NCI-H146 treated with DMSO at 0.1 percent for 48 hours (cell line): ENCODE results near the gene CTLA4.

ENCODE experiments used
- DNase-seq: peaks from one replicate; lab custom pipeline; 2025; ENCODE audit not compliant: unreplicated experiment; lab: John Stamatoyannopoulos, UW

The CTLA4 gene

DNA sequence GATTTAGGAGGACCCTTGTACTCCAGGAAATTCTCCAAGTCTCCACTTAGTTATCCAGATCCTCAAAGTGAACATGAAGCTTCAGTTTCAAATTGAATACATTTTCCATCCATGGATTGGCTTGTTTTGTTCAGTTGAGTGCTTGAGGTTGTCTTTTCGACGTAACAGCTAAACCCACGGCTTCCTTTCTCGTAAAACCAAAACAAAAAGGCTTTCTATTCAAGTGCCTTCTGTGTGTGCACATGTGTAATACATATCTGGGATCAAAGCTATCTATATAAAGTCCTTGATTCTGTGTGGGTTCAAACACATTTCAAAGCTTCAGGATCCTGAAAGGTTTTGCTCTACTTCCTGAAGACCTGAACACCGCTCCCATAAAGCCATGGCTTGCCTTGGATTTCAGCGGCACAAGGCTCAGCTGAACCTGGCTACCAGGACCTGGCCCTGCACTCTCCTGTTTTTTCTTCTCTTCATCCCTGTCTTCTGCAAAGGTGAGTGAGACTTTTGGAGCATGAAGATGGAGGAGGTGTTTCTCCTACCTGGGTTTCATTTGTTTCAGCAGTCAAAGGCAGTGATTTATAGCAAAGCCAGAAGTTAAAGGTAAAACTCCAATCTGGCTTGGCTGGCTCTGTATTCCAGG is at the start of gene CTLA4:
Gene CTLA4 (plus strand): TSS at position 211 of the 640 bp plus-strand sequence. CDS start 172 bp downstream, at position 383.
- no peak for DNase-seq

GRCh38 chr2:203818656-203819055 is 48.9 kb upstream of the CTLA4 start:
- no peak for DNase-seq

- DNase-seq = no peak
These were observed 48.0 kb upstream of the CTLA4 start for GRCh38 chr2:203819434-203820133.

- no peak for DNase-seq
These were observed 46.6 kb upstream of the CTLA4 start for GRCh38 chr2:203820969-203821368.

- no peak for DNase-seq
These were observed 45.3 kb upstream of the CTLA4 start for GRCh38 chr2:203822240-203822639.

GRCh38 chr2:203823173-203823572 is 44.4 kb upstream of the CTLA4 start:
- no peak for DNase-seq

DNA sequence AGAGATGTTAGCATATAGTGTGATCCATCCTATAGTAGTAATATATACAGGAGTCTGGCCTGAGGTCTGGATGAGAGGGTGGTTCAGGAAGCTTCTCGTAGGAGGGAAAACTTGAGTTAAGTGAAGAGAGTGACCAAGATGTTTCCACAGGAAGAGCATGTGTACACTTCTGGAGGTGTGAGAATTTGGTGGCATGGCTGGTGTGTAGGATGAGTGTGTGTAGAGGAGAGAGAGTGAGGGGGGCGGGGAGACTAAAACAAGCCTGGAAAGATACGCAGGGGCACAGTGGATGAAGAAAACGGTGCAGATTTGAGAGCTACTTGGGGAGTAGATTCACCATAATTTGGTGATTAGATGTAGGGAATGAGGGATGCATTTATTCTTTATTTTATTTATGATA is 43.5 kb upstream of the CTLA4 start:
- no peak for DNase-seq

DNA sequence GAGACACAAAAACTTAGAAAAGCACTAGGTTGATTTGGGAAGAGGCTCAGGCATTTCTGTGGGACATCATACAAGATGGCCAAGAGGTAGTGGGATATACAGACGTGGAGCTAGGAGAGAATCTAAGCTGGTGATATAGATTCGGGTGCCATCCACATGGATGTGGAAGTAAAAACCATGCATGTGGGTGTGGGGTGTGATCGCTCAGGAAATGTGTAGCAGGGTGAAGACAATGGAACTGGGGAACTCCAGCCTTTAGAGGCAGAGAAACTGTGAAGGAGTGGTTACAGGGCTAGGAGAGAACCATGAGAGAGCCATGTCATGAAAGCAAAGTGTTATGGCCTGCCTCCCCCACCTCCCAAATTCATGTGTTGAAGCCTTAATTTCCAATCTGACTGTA is 43.0 kb upstream of the CTLA4 start:
- DNase-seq = no peak

GRCh38 chr2:203826704-203827103 is 40.9 kb upstream of the CTLA4 start:
- no peak for DNase-seq

GRCh38 chr2:203830304-203831055 is 37.1 kb upstream of the CTLA4 start:
- no peak for DNase-seq

GRCh38 chr2:203835420-203835819 is 32.2 kb upstream of the CTLA4 start:
- DNase-seq = no peak

GRCh38 chr2:203835892-203836800 is 31.4 kb upstream of the CTLA4 start:
- no peak for DNase-seq

DNA sequence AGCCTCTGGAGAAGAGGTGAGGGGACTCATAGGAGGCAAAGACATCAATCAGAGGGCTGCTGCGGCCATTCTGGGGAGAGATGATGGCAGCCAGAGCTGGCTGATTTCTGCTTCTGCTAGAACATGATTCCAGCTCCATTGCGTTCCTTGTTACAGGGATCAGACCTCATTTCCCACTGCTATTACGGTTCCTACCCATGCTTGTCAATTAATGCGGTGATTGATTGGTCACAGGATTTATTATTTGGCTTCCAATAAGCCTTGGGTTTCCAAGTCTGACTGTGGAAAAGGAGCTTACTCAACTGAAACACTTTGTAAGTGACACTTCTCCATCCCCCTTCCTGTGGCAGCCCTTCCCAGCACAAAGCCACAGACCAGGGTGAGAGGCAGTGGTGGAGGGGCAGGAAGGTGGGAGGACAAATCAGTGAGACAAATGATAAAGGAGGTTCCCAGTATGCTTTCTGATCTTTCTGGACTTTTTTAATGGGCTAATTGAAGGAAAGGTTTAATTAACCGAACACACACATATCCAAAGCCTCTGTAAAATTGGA is 26.8 kb upstream of the CTLA4 start:
- DNase-seq = no peak

GRCh38 chr2:203841654-203842053 is 25.9 kb upstream of the CTLA4 start:
- no peak for DNase-seq

DNA sequence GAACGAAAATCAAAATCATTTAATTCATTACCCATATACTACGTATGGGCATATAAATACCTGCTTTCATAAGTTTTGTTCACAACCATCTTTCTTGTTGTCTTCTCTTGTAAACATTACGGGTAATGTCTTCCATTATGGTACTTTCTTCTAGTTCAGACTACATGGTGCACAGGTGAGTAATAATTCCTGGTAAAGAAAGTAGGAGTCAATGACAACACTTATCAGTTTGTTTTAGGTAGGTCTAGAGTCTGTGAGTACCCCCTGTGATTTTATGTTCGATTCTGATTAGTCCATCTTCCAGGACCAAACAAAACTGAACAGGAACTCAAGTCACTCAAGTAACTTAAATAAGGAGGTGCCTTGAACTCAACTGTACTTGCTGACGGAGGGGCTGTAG is 25.2 kb upstream of the CTLA4 start:
- DNase-seq = no peak

DNA sequence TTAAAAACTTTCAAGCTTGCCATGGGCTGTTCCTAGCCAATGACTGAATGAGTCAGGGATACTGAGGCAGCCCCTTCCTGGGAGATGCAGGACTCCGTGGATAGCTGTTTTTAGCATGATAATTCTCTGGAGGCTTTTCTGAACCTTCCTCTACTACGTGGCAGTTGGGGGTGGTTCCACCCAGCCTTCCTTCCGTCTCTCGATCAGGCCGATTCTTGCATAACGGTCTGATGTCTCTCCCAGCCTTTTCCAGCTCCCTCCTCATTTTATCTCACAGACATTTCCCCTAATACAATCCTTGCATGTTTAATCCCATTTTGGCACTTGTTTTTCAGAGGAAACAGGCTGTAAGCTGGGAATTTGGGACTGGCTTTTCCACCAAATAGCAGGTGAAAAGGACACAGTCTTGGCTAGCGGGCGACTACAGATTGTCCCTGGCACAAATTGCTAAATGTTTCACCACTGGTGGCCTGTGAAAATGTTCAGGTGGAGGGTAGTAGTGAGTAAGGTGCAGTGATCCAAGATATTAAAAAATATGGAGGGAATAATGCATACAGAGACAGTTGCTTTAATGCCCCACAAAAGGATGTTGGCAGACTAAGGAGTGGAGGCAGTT is 21.0 kb upstream of the CTLA4 start:
- no peak for DNase-seq

GRCh38 chr2:203849010-203849409 is 18.6 kb upstream of the CTLA4 start:
- no peak for DNase-seq

DNA sequence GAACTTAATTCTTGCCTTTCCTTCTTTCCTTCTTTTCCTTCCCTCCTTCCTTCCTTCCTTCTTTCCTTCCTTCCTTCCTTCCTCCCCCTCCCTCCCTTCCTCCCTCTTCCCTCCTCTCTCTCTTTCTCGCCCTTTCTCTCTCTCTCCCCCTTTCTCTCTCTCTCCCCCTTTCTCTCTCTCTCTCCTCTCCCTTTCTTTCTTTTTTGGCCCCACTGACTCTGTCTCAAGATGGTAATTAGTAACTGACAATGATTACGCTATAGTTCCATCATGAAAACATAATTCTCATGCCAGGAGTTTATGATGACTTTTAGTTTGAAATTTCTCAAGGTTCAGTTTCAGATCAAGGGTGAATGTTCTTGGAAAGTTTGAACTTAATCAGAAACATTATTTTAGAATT is 14.8 kb upstream of the CTLA4 start:
- DNase-seq = no peak

GRCh38 chr2:203853271-203853670 is 14.3 kb upstream of the CTLA4 start:
- DNase-seq = no peak

DNA sequence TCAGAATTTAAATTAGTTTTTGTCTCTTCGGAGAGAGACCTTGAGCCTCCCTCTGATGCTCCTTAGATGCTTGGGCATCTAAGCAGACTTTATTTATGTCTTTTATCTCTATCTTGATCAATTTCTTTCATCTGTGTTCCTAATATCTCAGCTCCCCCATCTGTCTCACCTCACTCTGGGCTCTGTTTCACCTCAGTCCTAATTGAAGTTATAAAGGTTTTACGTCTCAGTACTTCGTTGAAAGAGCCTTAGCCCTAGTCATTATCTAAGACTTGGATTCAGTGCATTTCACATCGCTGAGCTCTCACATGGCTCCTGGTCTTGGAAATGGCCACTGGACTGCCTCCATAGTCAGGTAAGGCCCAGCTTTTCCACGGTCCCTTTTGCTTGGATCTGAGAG is 13.8 kb upstream of the CTLA4 start:
- DNase-seq = no peak
